Activated naive CD8-positive, alpha-beta T cell treated with anti-CD3 and anti-CD28 coated beads, Interleukin-2, amount 50 U/mL, for 24 hours (primary cell): ENCODE results near the gene B4GALT1.

Experiments
- ATAC-seq: fragments of 150-1000 bp; cut with Tn5 transposase; one replicate; pipeline ENCODE4 v1.10.0; 2021
- DNase-seq: peaks from one replicate; pipeline ENCODE4 v3.0.0; 2021
- H3K27ac Mint-ChIP-seq: one replicate; pipeline ENCODE4 v1.8.0; 2021; ENCODE audit warnings: mild to moderate bottlenecking, mixed read lengths
- H3K27me3 Mint-ChIP-seq: one replicate; pipeline ENCODE4 v1.8.0; 2021; ENCODE audit warnings: mixed read lengths
- H3K36me3 Mint-ChIP-seq: one replicate; pipeline ENCODE4 v1.8.0; 2021; ENCODE audit warnings: low read depth, mixed read lengths
- H3K4me1 Mint-ChIP-seq: one replicate; pipeline ENCODE4 v1.8.0; 2021; ENCODE audit warnings: mixed read lengths
- H3K4me3 Mint-ChIP-seq: one replicate; pipeline ENCODE4 v1.8.0; 2021; ENCODE audit warnings: mild to moderate bottlenecking, moderate library complexity, mixed read lengths
- H3K9me3 Mint-ChIP-seq: one replicate; pipeline ENCODE4 v1.8.0; 2021; ENCODE audit warnings: mixed read lengths

B4GALT1 gene

GRCh38 chr9:33117796-33118195, 49.3 kb downstream of the B4GALT1 start:
- no peak for DNase-seq
- Mint-ChIP-seq H3K9me3 (no peaks in the 10 kb centered on the region), H3K27me3 (no peaks in the 10 kb centered on the region), H3K4me1 (peaks cover 30% of the 10 kb centered on the region), H3K4me3 (no peak overlapping the region), H3K27ac (peak overlapping the region; percentile 52), H3K36me3 (peaks cover 32% of the 10 kb centered on the region)
- no peak for ATAC-seq

- no peak overlapping the region for H3K4me3 Mint-ChIP-seq
- DNase-seq: no peak
These were observed 49.8 kb downstream of the B4GALT1 start for GRCh38 chr9:33117306-33117705.

GRCh38 chr9:33116860-33117259, 50.3 kb downstream of the B4GALT1 start:
- H3K4me1 Mint-ChIP-seq: peaks cover 29% of the 10 kb centered on the region
- H3K9me3 Mint-ChIP-seq: no peaks in the 10 kb centered on the region
- ATAC-seq: peak; percentile 22
- peaks cover 36% of the 10 kb centered on the region for H3K36me3 Mint-ChIP-seq
- H3K27ac Mint-ChIP-seq: peak overlapping the region; percentile 52
- DNase-seq: no peak
- no peaks in the 10 kb centered on the region for H3K27me3 Mint-ChIP-seq
- no peak overlapping the region for H3K4me3 Mint-ChIP-seq

More at GRCh38 chr9:33117306-33117705, 49.8 kb downstream of the B4GALT1 start:
- Mint-ChIP-seq H3K4me1 (peaks cover 30% of the 10 kb centered on the region), H3K36me3 (peaks cover 35% of the 10 kb centered on the region), H3K27ac (peak overlapping the region; percentile 52), H3K9me3 (no peaks in the 10 kb centered on the region), H3K27me3 (no peaks in the 10 kb centered on the region)
- ATAC-seq: peak; percentile 66

- Mint-ChIP-seq H3K4me3 (no peak overlapping the region), H3K27me3 (no peaks in the 10 kb centered on the region)
These were observed 52.4 kb downstream of the B4GALT1 start for GRCh38 chr9:33114746-33115145.

GRCh38 chr9:33113799-33114547, 53.2 kb downstream of the B4GALT1 start:
- H3K27me3 Mint-ChIP-seq: no peaks in the 10 kb centered on the region
- ATAC-seq (no peak), DNase-seq (no peak)
- H3K4me3 Mint-ChIP-seq: no peak overlapping the region
- H3K27ac Mint-ChIP-seq: peak overlapping the region; percentile 39
- peaks cover 31% of the 10 kb centered on the region for H3K4me1 Mint-ChIP-seq
- peaks cover 35% of the 10 kb centered on the region for H3K36me3 Mint-ChIP-seq
- H3K9me3 Mint-ChIP-seq: no peaks in the 10 kb centered on the region

More at GRCh38 chr9:33114746-33115145, 52.4 kb downstream of the B4GALT1 start:
- Mint-ChIP-seq H3K27ac (no peak overlapping the region), H3K36me3 (peaks cover 38% of the 10 kb centered on the region), H3K4me1 (peaks cover 31% of the 10 kb centered on the region), H3K9me3 (no peaks in the 10 kb centered on the region)
- no peak for DNase-seq
- no peak for ATAC-seq

- no peak for ATAC-seq
- H3K36me3 Mint-ChIP-seq: peaks cover 28% of the 10 kb centered on the region
- DNase-seq: no peak
These were observed 55.0 kb downstream of the B4GALT1 start for GRCh38 chr9:33112094-33112493.

GRCh38 chr9:33111631-33112030, 55.5 kb downstream of the B4GALT1 start:
- DNase-seq (no peak), ATAC-seq (no peak)
- peak overlapping the region; percentile 50 for H3K27ac Mint-ChIP-seq
- peaks cover 20% of the 10 kb centered on the region for H3K4me1 Mint-ChIP-seq
- no peak overlapping the region for H3K4me3 Mint-ChIP-seq
- no peaks in the 10 kb centered on the region for H3K9me3 Mint-ChIP-seq
- no peaks in the 10 kb centered on the region for H3K27me3 Mint-ChIP-seq
- peaks cover 26% of the 10 kb centered on the region for H3K36me3 Mint-ChIP-seq

More at GRCh38 chr9:33112094-33112493, 55.0 kb downstream of the B4GALT1 start:
- no peaks in the 10 kb centered on the region for H3K9me3 Mint-ChIP-seq
- peak overlapping the region; percentile 50 for H3K27ac Mint-ChIP-seq
- no peaks in the 10 kb centered on the region for H3K27me3 Mint-ChIP-seq
- H3K4me3 Mint-ChIP-seq: no peak overlapping the region
- H3K4me1 Mint-ChIP-seq: peaks cover 24% of the 10 kb centered on the region

GRCh38 chr9:33110686-33111085, 56.5 kb downstream of the B4GALT1 start:
- Mint-ChIP-seq H3K27ac (peak overlapping the region; percentile 1), H3K9me3 (no peaks in the 10 kb centered on the region), H3K4me3 (no peak overlapping the region), H3K4me1 (peaks cover 18% of the 10 kb centered on the region), H3K36me3 (peaks cover 23% of the 10 kb centered on the region), H3K27me3 (no peaks in the 10 kb centered on the region)
- DNase-seq (no peak), ATAC-seq (no peak)

- Mint-ChIP-seq H3K27me3 (no peaks in the 10 kb centered on the region), H3K36me3 (peaks cover 19% of the 10 kb centered on the region), H3K27ac (peak overlapping the region; percentile 30), H3K4me3 (no peak overlapping the region), H3K4me1 (peaks cover 18% of the 10 kb centered on the region), H3K9me3 (no peaks in the 10 kb centered on the region)
- ATAC-seq (peak; percentile 51), DNase-seq (no peak)
These were observed 57.1 kb downstream of the B4GALT1 start for GRCh38 chr9:33109850-33110595.

- H3K4me1 Mint-ChIP-seq: peaks cover 18% of the 10 kb centered on the region
These were observed 58.0 kb downstream of the B4GALT1 start for GRCh38 chr9:33109097-33109496.

GRCh38 chr9:33108472-33108871, 58.7 kb downstream of the B4GALT1 start:
- Mint-ChIP-seq H3K27ac (no peak overlapping the region), H3K9me3 (no peaks in the 10 kb centered on the region), H3K4me1 (peaks cover 17% of the 10 kb centered on the region), H3K36me3 (peaks cover 11% of the 10 kb centered on the region), H3K27me3 (no peaks in the 10 kb centered on the region), H3K4me3 (no peak overlapping the region)
- ATAC-seq: no peak
- DNase-seq: no peak

More at GRCh38 chr9:33109097-33109496, 58.0 kb downstream of the B4GALT1 start:
- DNase-seq: no peak
- peaks cover 16% of the 10 kb centered on the region for H3K36me3 Mint-ChIP-seq
- H3K27ac Mint-ChIP-seq: no peak overlapping the region
- ATAC-seq: no peak
- no peak overlapping the region for H3K4me3 Mint-ChIP-seq
- no peaks in the 10 kb centered on the region for H3K27me3 Mint-ChIP-seq
- no peaks in the 10 kb centered on the region for H3K9me3 Mint-ChIP-seq

- no peaks in the 10 kb centered on the region for H3K27me3 Mint-ChIP-seq
- DNase-seq (no peak), ATAC-seq (no peak)
- H3K4me1 Mint-ChIP-seq: peaks cover 17% of the 10 kb centered on the region
- H3K9me3 Mint-ChIP-seq: no peaks in the 10 kb centered on the region
- no peak overlapping the region for H3K4me3 Mint-ChIP-seq
- H3K27ac Mint-ChIP-seq: no peak overlapping the region
- H3K36me3 Mint-ChIP-seq: peaks cover 7% of the 10 kb centered on the region
These were observed 59.4 kb downstream of the B4GALT1 start for GRCh38 chr9:33107762-33108161.

GRCh38 chr9:33106827-33107621, 60.1 kb downstream of the B4GALT1 start:
- Mint-ChIP-seq H3K4me3 (no peak overlapping the region), H3K36me3 (peaks cover 3% of the 10 kb centered on the region), H3K27ac (no peak overlapping the region), H3K27me3 (no peaks in the 10 kb centered on the region), H3K9me3 (no peaks in the 10 kb centered on the region), H3K4me1 (peaks cover 17% of the 10 kb centered on the region)
- DNase-seq (no peak), ATAC-seq (peak; percentile 25)

- H3K9me3 Mint-ChIP-seq: no peaks in the 10 kb centered on the region
- ATAC-seq (no peak), DNase-seq (no peak)
- H3K36me3 Mint-ChIP-seq: no peaks in the 10 kb centered on the region
- no peak overlapping the region for H3K4me3 Mint-ChIP-seq
- H3K27ac Mint-ChIP-seq: no peak overlapping the region
- peaks cover 17% of the 10 kb centered on the region for H3K4me1 Mint-ChIP-seq
- H3K27me3 Mint-ChIP-seq: no peaks in the 10 kb centered on the region
These were observed 60.8 kb downstream of the B4GALT1 start for GRCh38 chr9:33106372-33106771.
